Suprapubic skin (tissue), 4 donors: ENCODE results near the gene SMLR1. TPM values are rescaled to one million over a fixed set of nuclear protein-coding genes. Genes with fewer than 3 reads are reported as not detected.
"Not testable (repeated sequence)": the region's sequence is repeated elsewhere in the genome, so short reads cannot be mapped to it uniquely, and the experiment has no call there.

Experiments used
- DNase-seq, 2 donors: peaks; one replicate each; pipeline ENCODE4 v3.0.0-alpha.2; 2019; ENCODE audit warnings: low spot score in 2 of 2
- H3K27ac ChIP-seq: fragments of 200-600 bp; sonication (generic); one replicate; pipeline ENCODE4 v1.5.1; 2019
- H3K27me3 ChIP-seq: fragments of 200-600 bp; sonication (generic); one replicate; pipeline ENCODE4 v1.5.1; 2019
- H3K36me3 ChIP-seq: fragments of 200-600 bp; sonication (generic); one replicate; pipeline ENCODE4 v1.5.1; 2019
- H3K4me1 ChIP-seq: fragments of 200-600 bp; sonication (generic); one replicate; pipeline ENCODE4 v1.5.1; 2019
- H3K4me3 ChIP-seq: fragments of 200-600 bp; sonication (generic); one replicate; pipeline ENCODE4 v1.5.1; 2019; ENCODE audit warnings: mild to moderate bottlenecking
- H3K9me3 ChIP-seq: fragments of 200-600 bp; sonication (generic); one replicate; pipeline ENCODE4 v1.5.1; 2019
- EP300 ChIP-seq: sonication (generic); formaldehyde crosslinking; IDR thresholded peaks from one replicate; pipeline ENCODE4 v1.6.1; 2017; ENCODE audit warnings: antibody characterized with exemption
- POLR2A ChIP-seq, 2 donors: fragments of 450-650 bp; IDR thresholded peaks; one replicate each; pipeline ENCODE4 v1.6.1; 2017; ENCODE audit warnings: antibody characterized with exemption in 2 of 2, mild to moderate bottlenecking in 2 of 2, moderate library complexity in 2 of 2
- POLR2AphosphoS5 ChIP-seq, 3 donors: sonication (generic); formaldehyde crosslinking; IDR thresholded peaks; one replicate each; pipeline ENCODE4 v1.6.1; 2017; ENCODE audit warnings: antibody characterized with exemption in 3 of 3
- WGBS: methylation state at CpG from one replicate; pipeline ENCODE4 v1.1.5; 2018; 5-methylcytosine and 5-hydroxymethylcytosine counted together
- total RNA-seq, 4 donors: library from RNA; depleted of rRNA; stranded (reverse); fragments of >200 nt; gene quantifications; one replicate each; pipeline ENCODE4 v1.1.0, GENCODE V29; 2016
- TF ChIP-seq, protein P1 (sequence below), 2 donors: fragments of 200-600 bp in 1 of 2; fragments of 450-650 bp in 1 of 2; sonication (generic) in 1 of 2; IDR thresholded peaks; one replicate each; pipeline ENCODE4 v1.5.1; 2016 to 2019; ENCODE audit warnings: antibody characterized with exemption in 2 of 2, mild to moderate bottlenecking in 1 of 2, moderate library complexity in 1 of 2

SMLR1 gene
- total RNA-seq, 4 donors from 2014 or later, result not detected

DNA sequence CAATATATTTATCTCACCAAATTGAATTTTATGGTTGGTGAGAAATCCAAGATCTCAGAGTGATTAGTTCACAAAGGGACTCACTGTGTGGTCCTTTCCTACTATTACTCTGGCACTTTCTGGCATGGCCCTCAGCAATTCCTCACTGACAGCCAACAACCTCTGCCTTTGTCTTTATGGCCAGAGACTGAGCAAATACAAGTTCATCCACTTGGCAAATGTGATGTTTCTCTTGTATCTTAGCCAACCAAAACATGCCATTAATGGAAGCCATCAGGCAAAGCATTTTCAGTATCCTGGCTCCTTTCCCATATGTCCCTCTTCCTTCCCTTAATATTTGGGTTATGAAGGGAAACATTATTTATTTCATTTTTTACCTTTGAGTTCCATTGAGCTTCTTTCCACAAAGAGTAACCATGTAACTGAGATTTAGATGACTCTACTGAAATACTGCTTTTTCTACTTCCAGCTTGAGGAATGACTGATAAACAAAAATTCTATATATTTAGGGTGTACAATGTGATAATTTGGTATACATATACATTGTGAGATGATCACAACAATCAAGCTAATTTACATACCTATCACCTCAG, 30.8 kb upstream of the SMLR1 start:
- Histone ChIP-seq H3K4me3 (no peak overlapping the region), H3K9me3 (no peaks in the 10 kb centered on the region), H3K27ac (no peak overlapping the region), H3K4me1 (peaks cover 5% of the 10 kb centered on the region), H3K27me3 (no peaks in the 10 kb centered on the region), H3K36me3 (no peaks in the 10 kb centered on the region)
- TF ChIP-seq EP300 (no peak), POLR2A (IDR thresholded peaks at IDR 0.05) (no peak), POLR2AphosphoS5 (IDR thresholded peaks at IDR 0.05) (no peak)
- TF ChIP-seq, protein P1, sequence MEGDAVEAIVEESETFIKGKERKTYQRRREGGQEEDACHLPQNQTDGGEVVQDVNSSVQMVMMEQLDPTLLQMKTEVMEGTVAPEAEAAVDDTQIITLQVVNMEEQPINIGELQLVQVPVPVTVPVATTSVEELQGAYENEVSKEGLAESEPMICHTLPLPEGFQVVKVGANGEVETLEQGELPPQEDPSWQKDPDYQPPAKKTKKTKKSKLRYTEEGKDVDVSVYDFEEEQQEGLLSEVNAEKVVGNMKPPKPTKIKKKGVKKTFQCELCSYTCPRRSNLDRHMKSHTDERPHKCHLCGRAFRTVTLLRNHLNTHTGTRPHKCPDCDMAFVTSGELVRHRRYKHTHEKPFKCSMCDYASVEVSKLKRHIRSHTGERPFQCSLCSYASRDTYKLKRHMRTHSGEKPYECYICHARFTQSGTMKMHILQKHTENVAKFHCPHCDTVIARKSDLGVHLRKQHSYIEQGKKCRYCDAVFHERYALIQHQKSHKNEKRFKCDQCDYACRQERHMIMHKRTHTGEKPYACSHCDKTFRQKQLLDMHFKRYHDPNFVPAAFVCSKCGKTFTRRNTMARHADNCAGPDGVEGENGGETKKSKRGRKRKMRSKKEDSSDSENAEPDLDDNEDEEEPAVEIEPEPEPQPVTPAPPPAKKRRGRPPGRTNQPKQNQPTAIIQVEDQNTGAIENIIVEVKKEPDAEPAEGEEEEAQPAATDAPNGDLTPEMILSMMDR (IDR thresholded peaks at IDR 0.05), result no peak
- DNase-seq, result no peak

GRCh38 chr6:130797061-130797460, 30.1 kb upstream of the SMLR1 start:
- no peak for DNase-seq
- Histone ChIP-seq H3K36me3 (no peaks in the 10 kb centered on the region), H3K27ac (no peak overlapping the region), H3K4me3 (no peak overlapping the region), H3K9me3 (no peaks in the 10 kb centered on the region), H3K27me3 (no peaks in the 10 kb centered on the region), H3K4me1 (peaks cover 5% of the 10 kb centered on the region)
- 95% methylated on average over 2 of the region's 2 CpGs for WGBS
- TF ChIP-seq EP300, result no peak
- no peak for TF ChIP-seq POLR2AphosphoS5 (IDR thresholded peaks at IDR 0.05)
- TF ChIP-seq, protein P1 (IDR thresholded peaks at IDR 0.05), result no peak
- no peak for TF ChIP-seq POLR2A (IDR thresholded peaks at IDR 0.05)

DNA sequence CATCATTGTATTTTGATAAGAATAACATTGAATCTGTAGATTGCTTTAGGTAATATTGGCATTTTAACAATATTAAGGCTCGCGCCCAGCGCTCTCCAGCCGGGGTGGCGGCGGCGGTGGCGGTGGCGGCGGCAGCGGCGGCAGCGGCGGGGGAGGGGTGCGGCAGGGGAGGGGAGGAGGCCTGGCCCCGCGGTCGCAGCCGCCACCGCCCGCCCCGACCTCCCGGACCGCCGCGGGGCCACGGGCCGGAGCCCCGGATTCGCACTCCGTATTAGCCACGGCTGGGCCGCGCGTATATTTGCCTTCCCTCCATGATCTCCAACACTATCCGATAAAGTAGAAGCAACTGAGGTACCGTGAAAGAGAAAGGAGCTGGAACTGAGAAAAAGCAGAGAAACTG, 25.8 kb upstream of the SMLR1 start:
- not testable (repeated sequence) for H3K4me3 ChIP-seq, DNase-seq, H3K9me3 ChIP-seq, H3K27ac ChIP-seq, H3K4me1 ChIP-seq, H3K27me3 ChIP-seq, H3K36me3 ChIP-seq
- 98% methylated on average over 37 of the region's 37 CpGs for WGBS

DNA sequence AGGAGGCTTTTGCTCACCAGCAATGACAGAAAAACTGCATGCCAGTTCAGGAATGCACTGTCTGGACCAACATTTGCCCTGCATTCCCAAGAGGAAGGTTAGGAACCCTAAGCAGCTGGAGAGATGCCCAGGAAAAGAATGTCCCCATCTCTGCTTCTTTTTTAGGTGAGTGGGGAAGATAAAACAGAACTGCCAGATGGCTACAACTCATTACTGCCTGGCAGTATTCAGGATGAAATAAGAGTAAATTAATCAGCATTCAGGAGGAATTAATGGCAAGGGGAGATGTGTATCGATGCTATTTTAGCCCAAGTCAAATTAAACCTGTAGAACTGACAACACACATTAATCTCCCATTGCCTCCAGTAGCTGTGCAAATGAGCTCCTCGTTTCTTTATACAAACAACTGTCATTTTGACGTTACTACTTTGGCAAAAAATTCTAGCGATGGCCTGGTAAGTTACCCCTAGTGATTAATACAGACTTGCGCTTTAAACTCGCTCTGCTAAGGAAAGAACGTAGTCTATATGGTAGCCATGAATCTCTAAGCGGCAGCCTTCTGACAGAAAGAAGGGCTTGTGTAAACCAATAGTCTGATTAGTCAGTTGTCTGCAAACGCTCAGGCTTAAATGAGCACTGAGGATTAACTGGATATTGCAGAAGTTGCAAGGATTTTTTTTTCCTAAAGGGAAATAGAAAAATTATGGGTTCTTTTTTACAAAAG, 16.7 kb upstream of the SMLR1 start:
- Histone ChIP-seq H3K4me3 (no peak overlapping the region), H3K4me1 (no peaks in the 10 kb centered on the region), H3K27ac (no peak overlapping the region), H3K36me3 (no peaks in the 10 kb centered on the region), H3K27me3 (no peaks in the 10 kb centered on the region), H3K9me3 (no peaks in the 10 kb centered on the region)
- no peak for TF ChIP-seq POLR2AphosphoS5 (IDR thresholded peaks at IDR 0.05)
- no peak for DNase-seq
- 35% methylated on average over 9 of the region's 9 CpGs for WGBS

DNA sequence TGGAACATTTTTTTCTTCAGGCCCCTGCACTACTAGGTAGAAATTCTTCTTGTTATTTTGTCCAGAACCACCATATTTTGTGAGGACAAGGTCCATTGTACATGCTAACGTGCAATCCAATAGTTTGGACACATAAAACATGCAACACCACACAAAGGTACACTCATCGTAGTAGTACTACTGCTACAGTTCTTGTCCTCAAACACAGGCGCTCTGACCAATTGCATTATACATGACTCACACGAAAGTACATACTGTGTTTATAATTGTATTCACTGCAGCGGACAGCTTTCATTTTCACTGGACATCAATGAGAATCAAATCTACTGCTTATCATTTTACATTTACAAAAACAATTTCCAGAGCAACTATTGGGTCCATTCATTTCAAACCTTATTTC, 15.3 kb upstream of the SMLR1 start:
- Histone ChIP-seq H3K27ac (no peak overlapping the region), H3K4me1 (no peaks in the 10 kb centered on the region), H3K9me3 (no peaks in the 10 kb centered on the region), H3K27me3 (no peaks in the 10 kb centered on the region), H3K36me3 (no peaks in the 10 kb centered on the region), H3K4me3 (no peak overlapping the region)
- no peak for DNase-seq
- 96% methylated on average over 5 of the region's 5 CpGs for WGBS
- TF ChIP-seq POLR2A (IDR thresholded peaks at IDR 0.05), result no peak
- no peak for TF ChIP-seq EP300

GRCh38 chr6:130814506-130814905, 12.7 kb upstream of the SMLR1 start:
- no peaks in the 10 kb centered on the region for H3K9me3 ChIP-seq
- H3K4me3 ChIP-seq, result no peak overlapping the region
- no peak overlapping the region for H3K27ac ChIP-seq
- no peaks in the 10 kb centered on the region for H3K36me3 ChIP-seq
- TF ChIP-seq, protein P1 (IDR thresholded peaks at IDR 0.05), result no peak
- TF ChIP-seq POLR2A (IDR thresholded peaks at IDR 0.05) (no peak), POLR2AphosphoS5 (IDR thresholded peaks at IDR 0.05) (no peak), EP300 (no peak)
- 91% methylated on average over 3 of the region's 3 CpGs for WGBS
- no peaks in the 10 kb centered on the region for H3K4me1 ChIP-seq
- H3K27me3 ChIP-seq, result no peaks in the 10 kb centered on the region
- DNase-seq, result no peak
